DND-41 (cell line): ENCODE measurements around the gene PABPN1L.

Source experiments
- EZH2 ChIP-seq: IDR thresholded peaks from 3 replicates; pipeline ENCODE4 v1.6.1; 2012; ENCODE audit warnings: borderline replicate concordance, low read depth, mild to moderate bottlenecking, moderate library complexity, low read length, inconsistent platforms; ENCODE audit not compliant: severe bottlenecking
- TF ChIP-seq, protein P1 (sequence below): IDR thresholded peaks from 2 replicates; pipeline ENCODE4 v1.5.1; 2012; ENCODE audit warnings: borderline replicate concordance, low read length, moderate library complexity, mild to moderate bottlenecking; ENCODE audit not compliant: poor library complexity, severe bottlenecking; ENCODE audit errors: extremely low read depth

GRCh38 chr16:88817785-88818574, 48.5 kb downstream of the PABPN1L start:
- TF ChIP-seq, protein P1, sequence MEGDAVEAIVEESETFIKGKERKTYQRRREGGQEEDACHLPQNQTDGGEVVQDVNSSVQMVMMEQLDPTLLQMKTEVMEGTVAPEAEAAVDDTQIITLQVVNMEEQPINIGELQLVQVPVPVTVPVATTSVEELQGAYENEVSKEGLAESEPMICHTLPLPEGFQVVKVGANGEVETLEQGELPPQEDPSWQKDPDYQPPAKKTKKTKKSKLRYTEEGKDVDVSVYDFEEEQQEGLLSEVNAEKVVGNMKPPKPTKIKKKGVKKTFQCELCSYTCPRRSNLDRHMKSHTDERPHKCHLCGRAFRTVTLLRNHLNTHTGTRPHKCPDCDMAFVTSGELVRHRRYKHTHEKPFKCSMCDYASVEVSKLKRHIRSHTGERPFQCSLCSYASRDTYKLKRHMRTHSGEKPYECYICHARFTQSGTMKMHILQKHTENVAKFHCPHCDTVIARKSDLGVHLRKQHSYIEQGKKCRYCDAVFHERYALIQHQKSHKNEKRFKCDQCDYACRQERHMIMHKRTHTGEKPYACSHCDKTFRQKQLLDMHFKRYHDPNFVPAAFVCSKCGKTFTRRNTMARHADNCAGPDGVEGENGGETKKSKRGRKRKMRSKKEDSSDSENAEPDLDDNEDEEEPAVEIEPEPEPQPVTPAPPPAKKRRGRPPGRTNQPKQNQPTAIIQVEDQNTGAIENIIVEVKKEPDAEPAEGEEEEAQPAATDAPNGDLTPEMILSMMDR, result no peak
- no peak for TF ChIP-seq EZH2
